OCI-LY1 (cell line): Measurements from ENCODE around the gene ESAM.

Experiments
- H2AFZ ChIP-seq: fragments of 200-600 bp; sonication (generic), shearing (Covaris generic); 2 replicates; pipeline ENCODE4 v1.6.0; 2014; ENCODE audit warnings: antibody characterized with exemption, mild to moderate bottlenecking, low read length
- H3F3A ChIP-seq: fragments of 200-600 bp; sonication (generic), shearing (Covaris generic); 2 replicates; pipeline ENCODE4 v1.6.0; 2014; ENCODE audit warnings: mild to moderate bottlenecking, antibody characterized with exemption, low read length, moderate library complexity; ENCODE audit not compliant: insufficient read depth
- H3K27ac ChIP-seq: fragments of 200-600 bp; sonication (generic); 2 replicates; pipeline ENCODE4 v1.5.1; 2014; ENCODE audit warnings: low read length, mixed run types, mild to moderate bottlenecking, low read depth; ENCODE audit not compliant: poor library complexity, severe bottlenecking
- H3K27me3 ChIP-seq: fragments of 200-600 bp; sonication (generic); 2 replicates; pipeline ENCODE4 v1.6.0; 2014; ENCODE audit warnings: antibody characterized with exemption, mild to moderate bottlenecking, low read length, moderate library complexity; ENCODE audit not compliant: insufficient read depth
- H3K36me3 ChIP-seq: fragments of 200-600 bp; sonication (generic); 2 replicates; pipeline ENCODE4 v1.6.1; 2014; ENCODE audit warnings: mild to moderate bottlenecking, antibody characterized with exemption, low read length, moderate library complexity, mixed read lengths; ENCODE audit not compliant: insufficient read depth
- H3K4me1 ChIP-seq: fragments of 200-600 bp; sonication (generic); 2 replicates; pipeline ENCODE4 v1.5.1; 2014; ENCODE audit warnings: mild to moderate bottlenecking, low read length, moderate library complexity; ENCODE audit not compliant: insufficient read depth, severe bottlenecking
- H3K4me2 ChIP-seq: fragments of 200-600 bp; sonication (generic), shearing (Covaris generic); 2 replicates; pipeline ENCODE4 v1.6.1; 2014; ENCODE audit warnings: low read length
- H3K4me3 ChIP-seq: fragments of 200-600 bp; sonication (generic); 2 replicates; pipeline ENCODE4 v1.5.1; 2014; ENCODE audit warnings: low read length, low read depth, mild to moderate bottlenecking, mixed read lengths; ENCODE audit not compliant: poor library complexity, severe bottlenecking
- H3K79me2 ChIP-seq: fragments of 200-600 bp; shearing (Covaris generic); 2 replicates; pipeline ENCODE4 v1.6.1; 2016; ENCODE audit warnings: mixed run types, low read length, mixed read lengths; ENCODE audit not compliant: insufficient read depth
- H3K9ac ChIP-seq: fragments of 200-600 bp; sonication (generic), shearing (Covaris generic); 2 replicates; pipeline ENCODE4 v1.6.1; 2014; ENCODE audit warnings: mild to moderate bottlenecking, low read length, mixed read lengths
- H3K9me2 ChIP-seq: fragments of 200-600 bp; sonication (generic), shearing (Covaris generic); 2 replicates; pipeline ENCODE4 v1.6.1; 2014; ENCODE audit warnings: low read depth, mild to moderate bottlenecking, low read length, mixed read lengths
- H3K9me3 ChIP-seq: fragments of 200-600 bp; shearing (Covaris generic); 2 replicates; pipeline ENCODE4 v1.6.1; 2014; ENCODE audit warnings: low read length, mixed read lengths
- H4K20me1 ChIP-seq: fragments of 200-600 bp; sonication (generic), shearing (Covaris generic); 2 replicates; pipeline ENCODE4 v1.6.0; 2016; ENCODE audit warnings: mild to moderate bottlenecking, low read length; ENCODE audit not compliant: insufficient read depth
- EZH2 ChIP-seq: fragments of 200-600 bp; sonication (generic), shearing (Covaris generic); IDR thresholded peaks from 2 replicates; pipeline ENCODE4 v1.8.0; 2017; ENCODE audit warnings: borderline replicate concordance, mixed run types, mild to moderate bottlenecking, antibody characterized with exemption, low read length, moderate library complexity, mixed read lengths
- TF ChIP-seq, protein P1 (sequence below): fragments of 200-600 bp; sonication (generic), shearing (Covaris generic); IDR thresholded peaks from 2 replicates; pipeline ENCODE4 v1.5.1; 2017; ENCODE audit warnings: mild to moderate bottlenecking, antibody characterized with exemption, low read length, moderate library complexity, mixed read lengths

The ESAM gene

DNA sequence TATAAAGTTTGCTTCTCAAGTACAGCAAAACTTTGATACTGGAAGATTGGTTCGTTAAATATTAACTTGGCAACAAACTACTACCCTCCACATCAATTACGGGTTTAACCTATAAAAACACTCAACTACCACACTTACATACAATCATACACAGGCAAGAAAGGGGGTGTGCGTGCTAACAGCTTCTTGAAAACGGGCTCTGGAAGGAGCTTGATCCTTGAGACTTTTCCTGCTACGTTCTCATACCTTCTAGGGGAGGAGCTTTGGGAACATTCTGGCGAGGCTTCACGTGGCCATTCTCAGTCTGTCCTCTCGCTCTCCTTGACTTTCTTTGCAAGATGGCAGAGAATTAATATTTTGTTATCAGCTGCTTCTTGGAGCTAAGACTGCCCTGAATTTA lies 6.8 kb upstream of the ESAM start:
- Histone ChIP-seq H3K4me3 (no peak overlapping the region), H4K20me1 (no peaks in the 10 kb centered on the region), H3K79me2 (no peaks in the 10 kb centered on the region), H3K9ac (no peak overlapping the region), H2AFZ (no peak overlapping the region), H3K4me1 (peaks cover 3% of the 10 kb centered on the region), H3K36me3 (no peaks in the 10 kb centered on the region), H3F3A (no peaks in the 10 kb centered on the region), H3K9me2 (no peaks in the 10 kb centered on the region), H3K9me3 (no peaks in the 10 kb centered on the region), H3K27ac (no peak overlapping the region), H3K4me2 (no peak overlapping the region), H3K27me3 (no peaks in the 10 kb centered on the region)
- TF ChIP-seq, protein P1, sequence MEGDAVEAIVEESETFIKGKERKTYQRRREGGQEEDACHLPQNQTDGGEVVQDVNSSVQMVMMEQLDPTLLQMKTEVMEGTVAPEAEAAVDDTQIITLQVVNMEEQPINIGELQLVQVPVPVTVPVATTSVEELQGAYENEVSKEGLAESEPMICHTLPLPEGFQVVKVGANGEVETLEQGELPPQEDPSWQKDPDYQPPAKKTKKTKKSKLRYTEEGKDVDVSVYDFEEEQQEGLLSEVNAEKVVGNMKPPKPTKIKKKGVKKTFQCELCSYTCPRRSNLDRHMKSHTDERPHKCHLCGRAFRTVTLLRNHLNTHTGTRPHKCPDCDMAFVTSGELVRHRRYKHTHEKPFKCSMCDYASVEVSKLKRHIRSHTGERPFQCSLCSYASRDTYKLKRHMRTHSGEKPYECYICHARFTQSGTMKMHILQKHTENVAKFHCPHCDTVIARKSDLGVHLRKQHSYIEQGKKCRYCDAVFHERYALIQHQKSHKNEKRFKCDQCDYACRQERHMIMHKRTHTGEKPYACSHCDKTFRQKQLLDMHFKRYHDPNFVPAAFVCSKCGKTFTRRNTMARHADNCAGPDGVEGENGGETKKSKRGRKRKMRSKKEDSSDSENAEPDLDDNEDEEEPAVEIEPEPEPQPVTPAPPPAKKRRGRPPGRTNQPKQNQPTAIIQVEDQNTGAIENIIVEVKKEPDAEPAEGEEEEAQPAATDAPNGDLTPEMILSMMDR = no peak
- TF ChIP-seq EZH2 = no peak

DNA sequence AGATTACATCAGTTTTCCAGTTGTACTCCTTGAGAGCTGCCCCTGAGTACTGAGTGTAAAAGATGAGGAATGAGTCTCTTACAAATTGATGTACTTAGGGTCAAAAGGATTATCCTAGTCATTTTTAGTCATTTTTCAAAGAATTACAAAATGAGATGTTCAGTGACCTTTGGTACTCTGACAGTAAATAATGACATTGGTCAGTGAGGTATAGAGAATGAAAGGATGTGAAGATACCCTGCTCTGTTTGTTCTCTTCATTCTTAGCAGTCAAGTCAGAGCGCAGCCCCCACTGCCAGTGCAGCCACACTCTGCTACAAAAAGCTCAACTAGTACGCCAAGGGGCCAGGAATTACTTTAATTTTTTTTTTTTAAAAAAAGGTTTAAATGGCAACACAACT lies 4.1 kb upstream of the ESAM start:
- H2AFZ ChIP-seq = no peak overlapping the region
- H3K4me3 ChIP-seq = no peak overlapping the region
- no peaks in the 10 kb centered on the region for H3K9me2 ChIP-seq
- H3K4me2 ChIP-seq = no peak overlapping the region
- 0 out of 2 replicates have a peak, but pooled peaks cover 7% of the 10 kb centered on the region for H3K27me3 ChIP-seq
- H3K9me3 ChIP-seq = no peaks in the 10 kb centered on the region
- H3K79me2 ChIP-seq = no peaks in the 10 kb centered on the region
- TF ChIP-seq, protein P1 = no peak
- TF ChIP-seq EZH2 = no peak
- no peak overlapping the region for H3K27ac ChIP-seq
- H3K9ac ChIP-seq = no peak overlapping the region
- peaks cover 16% of the 10 kb centered on the region for H3K4me1 ChIP-seq
- H4K20me1 ChIP-seq = no peaks in the 10 kb centered on the region
- no peaks in the 10 kb centered on the region for H3F3A ChIP-seq
- no peaks in the 10 kb centered on the region for H3K36me3 ChIP-seq

DNA sequence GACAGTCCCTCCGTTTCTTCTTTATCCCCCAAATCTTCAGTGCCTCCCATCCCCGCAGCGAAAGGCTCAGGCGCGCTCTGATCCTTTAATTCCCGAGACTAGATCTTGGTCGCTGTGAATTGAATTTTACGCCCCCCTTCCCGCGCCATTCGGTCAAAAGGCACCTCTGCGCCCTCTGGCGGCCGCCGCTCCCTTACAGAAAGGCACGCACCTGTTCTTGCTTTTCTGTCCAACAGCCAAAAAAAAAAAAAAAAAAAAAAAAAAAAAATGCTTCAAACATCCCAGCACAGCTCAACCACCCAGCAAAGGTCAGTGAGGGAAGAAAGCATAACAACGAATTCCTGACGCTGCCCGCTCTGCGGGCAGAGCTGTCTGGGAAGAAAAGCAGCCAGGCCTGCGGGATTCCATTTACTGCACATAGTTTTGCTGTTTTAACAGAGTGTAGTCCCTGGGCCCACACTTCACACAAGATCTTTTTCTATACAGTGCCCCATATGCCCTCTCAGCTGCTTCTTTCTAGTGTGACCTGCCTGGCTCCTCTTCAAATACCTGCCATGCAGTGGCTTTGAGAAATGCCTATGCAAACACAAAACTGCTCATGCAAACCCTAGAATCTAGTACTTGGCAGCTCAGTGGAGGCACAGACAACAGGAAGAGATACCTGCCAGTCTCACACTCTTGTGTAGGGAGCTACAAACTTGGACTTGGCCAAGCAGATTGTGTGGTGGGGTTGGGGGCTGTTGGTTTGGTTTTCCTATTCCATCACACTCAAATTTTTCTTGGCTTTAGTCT lies 1.3 kb upstream of the ESAM start:
- TF ChIP-seq, protein P1 = peak; percentile 69
- TF ChIP-seq EZH2 = no peak
- peak overlapping the region; percentile 58 for H3K27ac ChIP-seq
- H3K9me3 ChIP-seq = no peaks in the 10 kb centered on the region
- H3F3A ChIP-seq = no peaks in the 10 kb centered on the region
- H3K4me2 ChIP-seq = peak overlapping the region; percentile 60
- H3K4me3 ChIP-seq = peak overlapping the region; percentile 68
- H3K79me2 ChIP-seq = no peaks in the 10 kb centered on the region
- no peaks in the 10 kb centered on the region for H4K20me1 ChIP-seq
- no peak overlapping the region for H2AFZ ChIP-seq
- H3K9ac ChIP-seq = peak overlapping the region; percentile 53; the same call in 1 of the 2 replicates
- H3K9me2 ChIP-seq = no peaks in the 10 kb centered on the region
- H3K27me3 ChIP-seq = 0 out of 2 replicates have a peak, but pooled peaks cover 11% of the 10 kb centered on the region
- H3K4me1 ChIP-seq = peaks cover 16% of the 10 kb centered on the region
- H3K36me3 ChIP-seq = no peaks in the 10 kb centered on the region
